GM10266 (cell line): Measurements from ENCODE around the gene TLE6.
"Not testable (repeated sequence)": the region's sequence is repeated elsewhere in the genome, so short reads cannot be mapped to it uniquely, and the experiment has no call there.

Experiments
- DNase-seq: peaks from one replicate; pipeline ENCODE4 v3.0.0; 2012; ENCODE audit errors: extremely low spot score
- TF ChIP-seq, protein P1 (sequence below): IDR thresholded peaks from 2 replicates; pipeline ENCODE4 v1.5.1; 2012; ENCODE audit warnings: mild to moderate bottlenecking, low read depth; ENCODE audit not compliant: control insufficient read depth, insufficient read depth; ENCODE audit errors: missing control alignments

The TLE6 gene

DNA sequence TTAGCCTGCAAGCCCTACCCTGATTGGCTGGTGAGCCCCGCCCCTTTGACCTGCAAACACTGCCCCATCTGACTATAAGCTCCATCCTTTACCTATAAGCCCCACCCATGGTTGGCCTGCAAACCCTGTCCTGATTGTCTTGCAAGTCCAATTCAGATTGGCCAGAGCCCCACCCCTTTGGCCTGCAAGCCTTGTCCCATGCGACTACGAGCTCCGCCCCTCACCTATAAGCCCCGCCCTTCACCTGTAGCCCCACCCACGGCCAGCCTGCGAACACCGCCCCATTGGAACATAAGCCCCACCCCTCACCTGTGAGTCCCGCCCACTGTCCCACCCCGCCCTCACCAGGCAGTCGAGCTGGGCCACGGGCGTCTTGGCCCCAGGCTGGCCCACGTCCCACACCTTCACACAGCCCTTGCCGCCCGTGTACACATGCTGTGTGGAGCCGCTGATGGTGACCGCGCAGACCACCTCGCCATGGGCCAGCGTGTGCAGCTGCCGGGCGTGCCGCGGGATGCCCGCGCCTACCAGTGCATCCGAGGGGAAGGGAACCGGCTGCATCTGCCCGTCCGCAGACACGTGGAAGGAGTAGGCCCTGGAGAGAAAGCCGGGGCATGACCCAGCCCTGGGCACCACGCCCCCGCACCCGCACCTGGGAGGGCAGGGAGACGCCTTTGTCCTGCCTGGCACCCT, 28.9 kb downstream of the TLE6 start:
- no peak for DNase-seq
- TF ChIP-seq, protein P1, sequence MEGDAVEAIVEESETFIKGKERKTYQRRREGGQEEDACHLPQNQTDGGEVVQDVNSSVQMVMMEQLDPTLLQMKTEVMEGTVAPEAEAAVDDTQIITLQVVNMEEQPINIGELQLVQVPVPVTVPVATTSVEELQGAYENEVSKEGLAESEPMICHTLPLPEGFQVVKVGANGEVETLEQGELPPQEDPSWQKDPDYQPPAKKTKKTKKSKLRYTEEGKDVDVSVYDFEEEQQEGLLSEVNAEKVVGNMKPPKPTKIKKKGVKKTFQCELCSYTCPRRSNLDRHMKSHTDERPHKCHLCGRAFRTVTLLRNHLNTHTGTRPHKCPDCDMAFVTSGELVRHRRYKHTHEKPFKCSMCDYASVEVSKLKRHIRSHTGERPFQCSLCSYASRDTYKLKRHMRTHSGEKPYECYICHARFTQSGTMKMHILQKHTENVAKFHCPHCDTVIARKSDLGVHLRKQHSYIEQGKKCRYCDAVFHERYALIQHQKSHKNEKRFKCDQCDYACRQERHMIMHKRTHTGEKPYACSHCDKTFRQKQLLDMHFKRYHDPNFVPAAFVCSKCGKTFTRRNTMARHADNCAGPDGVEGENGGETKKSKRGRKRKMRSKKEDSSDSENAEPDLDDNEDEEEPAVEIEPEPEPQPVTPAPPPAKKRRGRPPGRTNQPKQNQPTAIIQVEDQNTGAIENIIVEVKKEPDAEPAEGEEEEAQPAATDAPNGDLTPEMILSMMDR: no peak

DNA sequence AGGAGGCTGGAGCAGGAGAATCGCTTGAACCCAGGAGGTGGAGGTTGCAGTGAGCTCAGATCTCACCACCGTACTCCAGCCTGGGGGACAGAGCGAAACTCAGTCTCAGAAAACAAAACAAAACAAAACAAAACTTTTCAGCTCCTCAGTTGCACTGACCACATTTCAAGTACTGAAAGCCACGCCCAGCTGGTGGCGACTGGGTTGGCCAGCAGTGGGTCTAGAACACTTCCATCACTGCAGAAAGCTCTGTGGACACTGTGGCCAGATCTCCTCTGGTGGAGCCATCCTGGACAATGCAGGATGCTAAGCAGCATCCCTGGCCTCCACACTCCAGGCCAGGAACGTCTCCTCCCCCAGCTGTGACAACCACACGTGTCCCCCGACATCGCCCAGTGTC, 30.6 kb downstream of the TLE6 start:
- DNase-seq: no peak
- TF ChIP-seq, protein P1: no peak

DNA sequence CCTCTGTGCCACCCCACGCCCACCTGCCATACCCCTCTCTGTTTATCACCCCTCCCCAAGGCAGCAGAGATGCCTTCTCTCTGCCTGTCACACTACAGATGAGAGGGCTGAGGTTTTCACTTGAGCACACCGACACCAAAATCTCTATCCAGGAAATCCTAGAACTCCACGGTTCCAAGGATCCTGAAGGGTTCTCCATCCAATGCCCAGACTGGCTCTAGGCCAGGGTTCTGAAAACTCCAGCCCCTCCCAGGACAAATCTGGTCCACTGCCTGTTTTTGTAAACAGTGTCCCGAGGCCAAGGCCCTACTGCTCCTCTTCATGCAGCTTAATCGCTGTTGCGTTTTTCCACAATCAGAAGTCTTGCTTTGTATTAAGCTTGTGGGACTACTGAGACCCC, 31.6 kb downstream of the TLE6 start:
- TF ChIP-seq, protein P1: no peak
- DNase-seq: no peak

DNA sequence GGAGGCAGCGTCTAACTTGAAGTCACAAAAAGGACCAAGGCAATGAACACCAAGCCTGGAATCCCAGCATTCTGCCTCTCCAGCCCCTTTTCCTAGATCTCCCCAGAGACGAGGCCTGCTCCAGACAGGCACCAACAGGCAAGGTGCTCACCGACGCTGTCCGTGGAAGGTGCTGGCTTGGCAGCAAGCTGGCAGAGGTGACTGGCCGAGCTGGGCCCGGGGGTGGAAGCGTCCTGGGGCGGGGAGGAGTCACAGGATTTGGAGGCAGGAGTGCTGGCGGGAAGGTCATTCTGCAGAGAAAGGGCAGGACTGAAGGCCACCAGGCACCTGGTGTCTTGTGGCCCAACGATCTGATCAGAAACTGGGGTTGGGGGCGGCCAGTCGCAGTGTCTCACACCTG, 33.5 kb downstream of the TLE6 start:
- TF ChIP-seq, protein P1: no peak

DNA sequence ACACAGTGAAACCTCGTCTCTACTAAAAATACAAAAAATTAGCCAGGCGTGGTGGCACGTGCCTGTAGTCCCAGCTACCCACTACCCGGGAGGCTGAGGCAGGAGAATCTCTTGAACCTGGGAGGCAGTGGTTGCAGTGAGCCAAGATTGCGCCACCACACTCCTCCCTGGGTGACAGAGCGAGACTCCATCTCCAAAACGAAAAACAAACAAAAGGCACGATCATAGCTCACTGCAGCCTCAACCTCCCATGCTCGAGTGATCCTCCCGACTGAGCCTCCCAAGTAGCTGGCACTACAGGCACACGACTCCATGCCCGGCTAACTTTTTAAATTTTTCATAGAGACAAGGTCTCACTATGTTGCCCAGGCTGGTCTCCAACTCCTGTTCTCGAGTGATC, 34.7 kb downstream of the TLE6 start:
- not testable (repeated sequence) for DNase-seq

More for the DNA sequence above, 33.5 kb downstream of the TLE6 start:
- no peak for DNase-seq

DNA sequence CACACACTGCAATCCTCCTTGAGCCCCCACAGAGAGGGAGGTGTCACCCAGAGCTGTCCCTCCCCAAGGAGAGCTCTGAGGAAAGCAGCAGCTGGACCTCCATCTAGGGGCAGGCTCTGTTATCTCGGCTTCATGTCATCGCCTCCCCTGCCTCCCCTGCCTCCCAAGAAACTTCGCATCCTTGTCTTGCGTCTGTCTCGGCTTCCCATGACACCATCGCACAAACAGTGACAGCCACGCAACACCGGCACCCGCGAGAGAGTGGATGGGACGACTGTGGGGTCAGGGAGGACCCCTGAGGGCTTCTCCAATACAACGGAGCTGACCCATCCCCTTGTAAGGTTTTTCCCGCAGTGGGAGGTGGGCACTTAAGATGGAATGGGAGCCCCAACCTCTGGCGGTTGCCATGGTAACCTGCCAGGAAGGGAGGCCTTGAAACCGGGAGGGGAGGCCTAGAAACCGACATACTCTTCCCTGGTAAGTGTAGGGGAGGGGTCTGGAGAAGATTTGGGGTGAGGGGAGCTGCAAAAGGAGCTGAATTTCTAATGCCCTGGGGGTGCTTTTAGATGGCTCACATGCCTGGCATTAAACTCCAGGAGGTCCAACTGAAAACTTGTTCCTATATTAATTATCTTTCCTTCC, 35.4 kb downstream of the TLE6 start:
- no peak for DNase-seq
- TF ChIP-seq, protein P1: no peak

DNA sequence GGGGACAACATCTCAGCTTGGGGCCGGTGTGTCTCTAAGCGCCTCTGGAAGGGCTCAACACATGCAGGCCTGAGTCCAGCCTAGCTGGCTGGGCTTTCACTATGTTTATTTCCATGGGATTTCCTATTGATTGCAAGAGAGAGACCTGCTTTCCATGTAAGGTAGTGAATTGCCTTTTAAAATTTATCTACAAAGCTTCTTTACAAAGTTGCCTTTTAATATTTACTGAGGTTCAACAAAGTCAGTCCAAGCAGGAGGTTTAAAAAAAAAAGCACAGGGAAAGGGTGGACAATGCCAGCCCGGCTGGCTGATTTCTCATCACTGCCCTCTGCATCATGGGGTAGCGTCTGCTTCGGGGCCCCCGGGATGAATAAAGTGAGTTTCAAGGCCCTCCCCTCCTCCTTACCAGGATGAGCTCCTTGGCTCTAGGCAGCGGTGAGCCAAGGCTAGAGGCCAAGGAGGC, 35.9 kb downstream of the TLE6 start:
- TF ChIP-seq, protein P1: no peak
- no peak for DNase-seq

DNA sequence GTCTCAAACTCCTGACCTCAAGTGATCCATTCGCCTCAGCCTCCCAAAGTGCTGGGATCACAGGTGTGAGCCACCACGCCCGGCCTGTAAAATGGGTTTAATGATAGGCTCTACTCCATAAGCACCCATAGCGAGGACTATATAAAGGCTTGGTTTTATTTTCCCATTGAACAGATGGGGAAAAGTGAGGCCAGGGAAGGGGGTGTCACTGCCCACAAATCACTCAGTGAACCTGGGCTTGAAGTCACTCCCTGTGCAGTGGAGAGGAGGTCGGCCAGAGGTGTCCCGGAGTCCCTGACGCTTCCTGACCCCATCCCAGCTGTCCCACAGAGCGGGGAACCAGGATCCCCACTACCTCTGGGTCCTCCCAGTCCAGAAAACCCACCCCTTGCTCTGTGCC, 36.8 kb downstream of the TLE6 start:
- no peak for DNase-seq
- TF ChIP-seq, protein P1: no peak
